Measurements from ENCODE around the gene METTL15.
"Not testable (repeated sequence)": the region's sequence is repeated elsewhere in the genome, so short reads cannot be mapped to it uniquely, and the experiment has no call there.

The METTL15 gene

GRCh38 chr11:28104984-28105383, 3.2 kb upstream of the METTL15 start:
- Mint-ChIP-seq H3K27ac (no peak overlapping the region), H3K36me3 (peaks cover 12% of the 10 kb centered on the region), H3K9me3 (no peaks in the 10 kb centered on the region), H3K4me1 (peaks cover 21% of the 10 kb centered on the region), H3K4me3 (no peak overlapping the region)
- no peak for DNase-seq (ENCODE audit: low spot score in 2 of 2)
- ATAC-seq: no peak

- no peak for DNase-seq (ENCODE audit: low spot score in 2 of 2)
- peak overlapping the region; percentile 91 for H3K4me3 Mint-ChIP-seq
- H3K36me3 Mint-ChIP-seq: peaks cover 12% of the 10 kb centered on the region
- H3K9me3 Mint-ChIP-seq: no peaks in the 10 kb centered on the region
- H3K27ac Mint-ChIP-seq: peak overlapping the region; percentile 52
- peaks cover 21% of the 10 kb centered on the region for H3K4me1 Mint-ChIP-seq
- ATAC-seq: no peak
Measured at GRCh38 chr11:28105869-28106268, 2.3 kb upstream of the METTL15 start.

- Mint-ChIP-seq H3K36me3 (peaks cover 12% of the 10 kb centered on the region), H3K27ac (peak overlapping the region; percentile 97), H3K9me3 (no peaks in the 10 kb centered on the region), H3K4me3 (peak overlapping the region; percentile 91), H3K4me1 (peaks cover 21% of the 10 kb centered on the region)
- no peak for ATAC-seq
- no peak for DNase-seq (ENCODE audit: low spot score in 2 of 2)
Measured at GRCh38 chr11:28106353-28107043, 1.7 kb upstream of the METTL15 start.

- H3K4me1 Mint-ChIP-seq: peaks cover 28% of the 10 kb centered on the region
- peak; percentile 1 for ATAC-seq
Measured at GRCh38 chr11:28107191-28107749, 918 bp upstream of the METTL15 start.

GRCh38 chr11:28108958-28109357, 770 bp downstream of the METTL15 start:
- DNase-seq (ENCODE audit: low spot score in 2 of 2) (no peak), ATAC-seq (no peak)
- H3K36me3 Mint-ChIP-seq: peaks cover 17% of the 10 kb centered on the region
- no peaks in the 10 kb centered on the region for H3K9me3 Mint-ChIP-seq
- peaks cover 31% of the 10 kb centered on the region for H3K4me1 Mint-ChIP-seq
- peak overlapping the region; percentile 91 for H3K4me3 Mint-ChIP-seq
- H3K27ac Mint-ChIP-seq: peak overlapping the region; percentile 97

More at GRCh38 chr11:28107191-28107749, 918 bp upstream of the METTL15 start:
- Mint-ChIP-seq H3K4me3 (peak overlapping the region; percentile 91), H3K27ac (peak overlapping the region; percentile 97), H3K9me3 (no peaks in the 10 kb centered on the region), H3K36me3 (peaks cover 12% of the 10 kb centered on the region)
- peak in 1 of 2 donors; percentile 4 for DNase-seq (ENCODE audit: low spot score in 2 of 2)

GRCh38 chr11:28110108-28110820, 2.1 kb downstream of the METTL15 start:
- Mint-ChIP-seq H3K9me3 (no peaks in the 10 kb centered on the region), H3K27ac (peak overlapping the region; percentile 97), H3K36me3 (peaks cover 30% of the 10 kb centered on the region), H3K4me1 (peaks cover 31% of the 10 kb centered on the region), H3K4me3 (peak overlapping the region; percentile 91)
- DNase-seq (ENCODE audit: low spot score in 2 of 2): peak; percentile 49 to 79
- ATAC-seq: peak; percentile 48

GRCh38 chr11:28110821-28111200, 2.6 kb downstream of the METTL15 start:
- DNase-seq (ENCODE audit: low spot score in 2 of 2) (no peak), ATAC-seq (no peak)
- peak overlapping the region; percentile 97 for H3K27ac Mint-ChIP-seq

GRCh38 chr11:28114116-28114515, 5.9 kb downstream of the METTL15 start:
- H3K4me3 Mint-ChIP-seq: no peak overlapping the region
- no peak for ATAC-seq
- peaks cover 26% of the 10 kb centered on the region for H3K4me1 Mint-ChIP-seq

More at GRCh38 chr11:28110821-28111200, 2.6 kb downstream of the METTL15 start:
- peaks cover 31% of the 10 kb centered on the region for H3K4me1 Mint-ChIP-seq
- peak overlapping the region; percentile 91 for H3K4me3 Mint-ChIP-seq
- peaks cover 34% of the 10 kb centered on the region for H3K36me3 Mint-ChIP-seq
- no peaks in the 10 kb centered on the region for H3K9me3 Mint-ChIP-seq

GRCh38 chr11:28114731-28115130, 6.5 kb downstream of the METTL15 start:
- Mint-ChIP-seq H3K36me3 (peaks cover 30% of the 10 kb centered on the region), H3K4me1 (peaks cover 20% of the 10 kb centered on the region), H3K27ac (no peak overlapping the region), H3K9me3 (no peaks in the 10 kb centered on the region), H3K4me3 (no peak overlapping the region)
- DNase-seq (ENCODE audit: low spot score in 2 of 2): no peak
- no peak for ATAC-seq

More at GRCh38 chr11:28114116-28114515, 5.9 kb downstream of the METTL15 start:
- DNase-seq (ENCODE audit: low spot score in 2 of 2): no peak
- Mint-ChIP-seq H3K36me3 (peaks cover 30% of the 10 kb centered on the region), H3K27ac (no peak overlapping the region), H3K9me3 (no peaks in the 10 kb centered on the region)

- Mint-ChIP-seq H3K4me1 (peaks cover 12% of the 10 kb centered on the region), H3K36me3 (peaks cover 30% of the 10 kb centered on the region), H3K9me3 (no peaks in the 10 kb centered on the region), H3K27ac (no peak overlapping the region), H3K4me3 (no peak overlapping the region)
- ATAC-seq: no peak
- no peak for DNase-seq (ENCODE audit: low spot score in 2 of 2)
Measured at GRCh38 chr11:28117712-28118111, 9.5 kb downstream of the METTL15 start.

- ATAC-seq (no peak), DNase-seq (ENCODE audit: low spot score in 2 of 2) (no peak)
- H3K9me3 Mint-ChIP-seq: no peaks in the 10 kb centered on the region
- no peak overlapping the region for H3K4me3 Mint-ChIP-seq
- peaks cover 6% of the 10 kb centered on the region for H3K4me1 Mint-ChIP-seq
- H3K36me3 Mint-ChIP-seq: peaks cover 21% of the 10 kb centered on the region
- H3K27ac Mint-ChIP-seq: no peak overlapping the region
Measured at GRCh38 chr11:28123151-28123581, 15.0 kb downstream of the METTL15 start.

- no peaks in the 10 kb centered on the region for H3K9me3 Mint-ChIP-seq
- DNase-seq (ENCODE audit: low spot score in 2 of 2): no peak
- no peaks in the 10 kb centered on the region for H3K4me1 Mint-ChIP-seq
- H3K27ac Mint-ChIP-seq: no peak overlapping the region
- H3K4me3 Mint-ChIP-seq: no peak overlapping the region
- H3K36me3 Mint-ChIP-seq: no peaks in the 10 kb centered on the region
- ATAC-seq: no peak
Measured at GRCh38 chr11:28132548-28132947, 24.4 kb downstream of the METTL15 start.

GRCh38 chr11:28133146-28133545, 25.0 kb downstream of the METTL15 start:
- ATAC-seq: no peak
- no peaks in the 10 kb centered on the region for H3K4me1 Mint-ChIP-seq
- DNase-seq (ENCODE audit: low spot score in 2 of 2): no peak
- H3K9me3 Mint-ChIP-seq: no peaks in the 10 kb centered on the region
- H3K27ac Mint-ChIP-seq: no peak overlapping the region
- no peaks in the 10 kb centered on the region for H3K36me3 Mint-ChIP-seq
- H3K4me3 Mint-ChIP-seq: no peak overlapping the region

GRCh38 chr11:28136157-28136556, 28.0 kb downstream of the METTL15 start:
- H3K9me3 Mint-ChIP-seq; H3K36me3 Mint-ChIP-seq; ATAC-seq; H3K4me3 Mint-ChIP-seq; DNase-seq (ENCODE audit: low spot score in 2 of 2); H3K27ac Mint-ChIP-seq; H3K4me1 Mint-ChIP-seq: not testable (repeated sequence)

- ATAC-seq (no peak), DNase-seq (ENCODE audit: low spot score in 2 of 2) (no peak)
- Mint-ChIP-seq H3K9me3 (no peaks in the 10 kb centered on the region), H3K36me3 (no peaks in the 10 kb centered on the region), H3K4me3 (no peak overlapping the region), H3K4me1 (no peaks in the 10 kb centered on the region), H3K27ac (no peak overlapping the region)
Measured at GRCh38 chr11:28137366-28137765, 29.2 kb downstream of the METTL15 start.

GRCh38 chr11:28137832-28138231, 29.6 kb downstream of the METTL15 start:
- Mint-ChIP-seq H3K36me3 (no peaks in the 10 kb centered on the region), H3K27ac (no peak overlapping the region), H3K9me3 (no peaks in the 10 kb centered on the region), H3K4me1 (no peaks in the 10 kb centered on the region), H3K4me3 (no peak overlapping the region)
- DNase-seq (ENCODE audit: low spot score in 2 of 2): no peak
- ATAC-seq: no peak
